K562 (cell line): ENCODE data around the gene SEPTIN6. TPM values are rescaled to one million over a fixed set of nuclear protein-coding genes. Genes with fewer than 3 reads are reported as not detected.

ENCODE experiments used
- ATAC-seq: fragments of 200-7000 bp; cut with Tn5 transposase; 3 replicates; pipeline ENCODE4 v1.9.1; 2020; ENCODE audit warnings: moderate library complexity
- BruUV-seq: library from RNA; stranded (reverse); fragments of 400-500 nt; replicated peaks from 2 replicates; lab custom pipeline; 2021; lab: Mats Ljungman, UMichigan
- CTCF ChIA-PET: fragments of 300-600 bp; formaldehyde crosslinking; extraction: SDS; loops from one replicate; lab custom pipeline; 2021; ENCODE audit warnings: low intra/inter-chr PET ratio; lab: Yijun Ruan, JAX
- POLR2A ChIA-PET: fragments of 300-600, 350-650 bp; sonication (Branson Sonifier 250); formaldehyde crosslinking; extraction: SDS; loops from one replicate; lab custom pipeline; 2021; ENCODE audit warnings: antibody characterized with exemption, inconsistent platforms; lab: Yijun Ruan, JAX
- DNase-seq, 4 experiments: peaks; one replicate each; pipeline versions ENCODE4 v3.0.0 to v3.0.0-alpha.2; 2011 to 2018; ENCODE audit warnings: low spot score in 3 of 4, mixed read lengths in 3 of 4; ENCODE audit errors: extremely low read depth in 1 of 4
- FAIRE-seq: peaks from 2 replicates; lab custom pipeline; 2011; peaks lifted over from hg19 to GRCh38; lab: Jason Lieb, UNC
- H2AFZ ChIP-seq: 2 replicates; pipeline ENCODE4 v1.6.0; 2011; ENCODE audit warnings: low read depth, low read length, control low read depth, inconsistent platforms
- H3K27ac ChIP-seq: fragments of 200-600 bp; 3 replicates; pipeline ENCODE4 v1.8.0; 2011; ENCODE audit warnings: low read depth, mild to moderate bottlenecking, control low read depth, inconsistent platforms, low read length, moderate library complexity, mixed read lengths; ENCODE audit errors: extremely low read depth
- H3K27me3 ChIP-seq, 2 experiments: fragments of 300-600 bp in 1 of 2; 2 replicates in 1 of 2; 3 replicates in 1 of 2; pipeline versions ENCODE4 v1.6.0 to v1.8.0; 2011; ENCODE audit warnings: inconsistent platforms in 2 of 2, low read length in 2 of 2, mild to moderate bottlenecking in 1 of 2, mixed read lengths in 1 of 2, moderate library complexity in 1 of 2; ENCODE audit not compliant: control insufficient read depth in 2 of 2, insufficient read depth in 2 of 2
- H3K36me3 ChIP-seq: fragments of 300-600 bp; 3 replicates; pipeline ENCODE4 v1.8.0; 2011; ENCODE audit warnings: mild to moderate bottlenecking, low read length, inconsistent platforms; ENCODE audit not compliant: control insufficient read depth, insufficient read depth
- H3K4me1 ChIP-seq, 2 experiments: fragments of 200-600 bp in 1 of 2; replicated peaks in 1 of 2; 2 replicates in 1 of 2; 3 replicates in 1 of 2; pipeline versions ENCODE4 v1.5.1 to v1.8.0; 2011; ENCODE audit warnings: inconsistent platforms in 2 of 2, low read length in 2 of 2, mild to moderate bottlenecking in 1 of 2, mixed read lengths in 1 of 2, moderate library complexity in 1 of 2; ENCODE audit not compliant: control insufficient read depth in 2 of 2, insufficient read depth in 2 of 2
- H3K4me2 ChIP-seq: 2 replicates; pipeline ENCODE4 v1.6.1; 2011; ENCODE audit warnings: low read length, control low read depth, inconsistent platforms, mixed read lengths; ENCODE audit not compliant: insufficient read depth
- H3K4me3 ChIP-seq: fragments of 200-600 bp; sonication (generic), shearing (Covaris generic); 2 replicates; pipeline ENCODE4 v1.5.1; 2016; ENCODE audit warnings: control low read depth, inconsistent platforms
- H3K79me2 ChIP-seq: fragments of 200-600 bp; 3 replicates; pipeline ENCODE4 v1.8.0; 2011; ENCODE audit warnings: low read length, inconsistent platforms; ENCODE audit not compliant: control insufficient read depth, insufficient read depth
- H3K9ac ChIP-seq, 2 experiments: 2 replicates each; pipeline versions ENCODE4 v1.6.0 to v1.6.1; 2011; ENCODE audit warnings: low read depth in 2 of 2, low read length in 2 of 2, control low read depth in 1 of 2, inconsistent platforms in 1 of 2, mild to moderate bottlenecking in 1 of 2, mixed read lengths in 1 of 2; ENCODE audit not compliant: insufficient read depth in 1 of 2
- H3K9me1 ChIP-seq: one replicate; pipeline ENCODE4 v1.6.0; 2011; ENCODE audit warnings: inconsistent platforms, mild to moderate bottlenecking, low read length, moderate library complexity; ENCODE audit not compliant: control insufficient read depth, insufficient read depth
- H3K9me3 ChIP-seq: replicated peaks from 2 replicates; pipeline ENCODE4 v1.5.1; 2011; ENCODE audit warnings: low read depth, low read length, inconsistent platforms; ENCODE audit not compliant: control insufficient read depth, insufficient read depth
- H4K20me1 ChIP-seq: replicated peaks from 2 replicates; pipeline ENCODE4 v1.6.1; 2011; ENCODE audit warnings: low read length, inconsistent platforms, mixed read lengths; ENCODE audit not compliant: control insufficient read depth, insufficient read depth
- E2F1 ChIP-seq: sonication (generic); formaldehyde crosslinking; IDR thresholded peaks from 2 replicates; pipeline ENCODE4 v1.8.1; 2023; ENCODE audit warnings: mild to moderate bottlenecking, missing genetic modification reagents, moderate library complexity
- GABPB2 ChIP-seq: fragments of 250-450 bp; sonication (Bioruptor Pico); conservative IDR thresholded peaks from 2 replicates; pipeline ENCODE4 v1.5.1; 2021; ENCODE audit warnings: mild to moderate bottlenecking
- GATA2 ChIP-seq: sonication (generic); formaldehyde crosslinking; IDR thresholded peaks from 2 replicates; pipeline ENCODE4 v1.4.0; 2020; ENCODE audit warnings: mild to moderate bottlenecking, missing genetic modification reagents
- KDM2B ChIP-seq: fragments of 250-450 bp; sonication (Bioruptor Pico); IDR thresholded peaks from 2 replicates; pipeline ENCODE4 v1.8.0; 2021; ENCODE audit warnings: mild to moderate bottlenecking, moderate library complexity
- RBFOX2 ChIP-seq: fragments of 200-400 bp; formaldehyde crosslinking; IDR thresholded peaks from 2 replicates; pipeline ENCODE4 v1.6.1; 2017; ENCODE audit warnings: low read depth, mild to moderate bottlenecking, low read length, moderate library complexity
- SNAPC5 ChIP-seq: fragments of 250-450 bp; sonication (Bioruptor Pico); IDR thresholded peaks from 2 replicates; pipeline ENCODE4 v1.8.0; 2021; ENCODE audit warnings: moderate library complexity, mild to moderate bottlenecking, inconsistent platforms
- ZBTB33 ChIP-seq: sonication (generic); formaldehyde crosslinking; IDR thresholded peaks from 2 replicates; pipeline ENCODE4 v1.8.1; 2023; ENCODE audit warnings: mild to moderate bottlenecking, missing genetic modification reagents
- WGBS: fragments of 100-300 bp; shearing (Covaris generic); methylation state at CpG from one replicate; pipeline ENCODE4 v1.1.6; 2016; ENCODE audit warnings: low coverage, mixed read lengths; ENCODE audit not compliant: insufficient coverage; ENCODE audit errors: missing lambda C conversion rate; 5-methylcytosine and 5-hydroxymethylcytosine counted together
- in situ Hi-C: fragments of 300-500 bp; cut with MboI; formaldehyde crosslinking; loops from 4 replicates; pipeline ENCODE4 v1.15.0; 2018; ENCODE audit warnings: inconsistent platforms, mixed read lengths
- intact Hi-C: fragments of 100-400 bp; cut with micrococcal nuclease; formaldehyde crosslinking; loops from 2 replicates; pipeline ENCODE4 v1.14.2; 2022
- polyA plus RNA-seq, 8 experiments: library from polyadenylated mRNA; depleted of rRNA in 4 of 8; stranded (reverse) in 5 of 8; unstranded in 3 of 8; fragments of >200 nt; fragmentation: Nextera tagmentation in 2 of 8; fragmentation: Illumina TruSeq in 1 of 8; extraction: Ambion mirVana in 2 of 8; extraction: Trizol in 1 of 8; gene quantifications; 2 replicates each; pipeline versions ENCODE4 v1.2.1 to v1.2.3, GENCODE V29; 2011 to 2014; ENCODE audit warnings: inconsistent platforms in 1 of 8, missing spikeins in 1 of 8
- total RNA-seq, 7 experiments: library from RNA; depleted of rRNA in 6 of 7; stranded (reverse); fragments of >200 nt in 6 of 7; fragmentation: Illumina TruSeq in 2 of 7; extraction: Trizol in 2 of 7; gene quantifications; 2 replicates each; pipeline versions ENCODE4 v1.2.1 to v1.2.3, GENCODE V29; 2011 to 2021; ENCODE audit warnings: low replicate concordance in 1 of 7

SEPTIN6 gene
- total and polyA plus RNA-seq, 9 of the 15 experiments (the other 6 are each of a cell fraction or from before 2014, with no cell fraction given), result 8.4 to 67.0 (median 37.8) TPM

GRCh38 chrX:119646515-119646914, 46.5 kb downstream of the SEPTIN6 start:
- Histone ChIP-seq H2AFZ (no peak overlapping the region), H3K27me3 (no peaks in the 10 kb centered on the region), H3K4me3 (no peak overlapping the region), H3K27ac (no peak overlapping the region), H3K4me2 (no peak overlapping the region), H3K36me3 (peaks cover 32% of the 10 kb centered on the region; the same call in 2 of the 3 replicates), H3K4me1 (no peaks in the 10 kb centered on the region; a peak in 1 of 5 replicates), H3K9me1 (no peaks in the 10 kb centered on the region), H4K20me1 (no peaks in the 10 kb centered on the region), H3K79me2 (no peaks in the 10 kb centered on the region), H3K9me3 (no peaks in the 10 kb centered on the region), H3K9ac (no peak overlapping the region)
- CTCF ChIA-PET, result no interaction called here
- DNase-seq (no peak), FAIRE-seq (no peak), ATAC-seq (no peak)
- WGBS, result 86% methylated on average over 3 of the region's 4 CpGs
- intact Hi-C loops (no loop called here), in situ Hi-C loops (no loop called here)
- BruUV-seq, result no TSS peak
- TF ChIP-seq RBFOX2, result no peak
- no peak for TF ChIP-seq E2F1
- no peak for TF ChIP-seq GATA2 (CRISPR knock-in tag)
- TF ChIP-seq SNAPC5 (CRISPR knock-in tag), result no peak
- no peak for TF ChIP-seq ZBTB33 (CRISPR knock-in tag)
- no peak for TF ChIP-seq KDM2B (CRISPR knock-in tag)
- TF ChIP-seq GABPB2 (CRISPR knock-in tag), result no peak
- POLR2A ChIA-PET, result no interaction called here
